Esophagus squamous epithelium (tissue), 5 donors: ENCODE data around the gene TMEM132D. TPM values are rescaled to one million over a fixed set of nuclear protein-coding genes. Genes with fewer than 3 reads are reported as not detected.

Experiments
- DNase-seq: peaks from one replicate; lab custom pipeline; 2025; lab: John Stamatoyannopoulos, UW
- H3K27ac ChIP-seq, 4 donors: fragments of 200-600 bp; sonication (generic); one replicate each; pipeline ENCODE4 v1.5.1; 2016 to 2019; ENCODE audit warnings: mild to moderate bottlenecking in 1 of 4
- H3K27me3 ChIP-seq, 4 donors: fragments of 200-600 bp; sonication (generic); 1 replicate in 3 of 4; 2 replicates in 1 of 4; pipeline versions ENCODE4 v1.5.1 to v1.6.0; 2017 to 2021; ENCODE audit warnings: antibody characterized with exemption in 1 of 4
- H3K36me3 ChIP-seq, 3 donors: fragments of 200-600 bp; sonication (generic); one replicate each; pipeline ENCODE4 v1.5.1; 2016 to 2019
- H3K4me1 ChIP-seq, 3 donors: fragments of 200-600 bp; sonication (generic); one replicate each; pipeline ENCODE4 v1.5.1; 2017 to 2019
- H3K4me3 ChIP-seq, 4 donors: fragments of 200-600 bp; sonication (generic); 1 replicate in 3 of 4; 2 replicates in 1 of 4; pipeline ENCODE4 v1.5.1; 2016 to 2019; ENCODE audit warnings: mild to moderate bottlenecking in 2 of 4, moderate library complexity in 1 of 4
- H3K9me3 ChIP-seq, 3 donors: fragments of 200-600 bp; sonication (generic); one replicate each; pipeline ENCODE4 v1.5.1; 2016 to 2019
- CTCF ChIP-seq, 6 experiments: fragments of 450-650 bp in 4 of 6; fragments of 200-600 bp in 2 of 6; sonication (generic) in 2 of 6; IDR thresholded peaks; one replicate each; pipeline ENCODE4 v1.5.1; 2016 to 2019; ENCODE audit warnings: antibody characterized with exemption in 6 of 6, mild to moderate bottlenecking in 4 of 6, moderate library complexity in 4 of 6
- POLR2A ChIP-seq, 4 donors: fragments of 450-650 bp; IDR thresholded peaks; one replicate each; pipeline ENCODE4 v1.6.1; 2017; ENCODE audit warnings: antibody characterized with exemption in 4 of 4, mild to moderate bottlenecking in 4 of 4, moderate library complexity in 3 of 4
- WGBS, 2 donors: methylation state at CpG; one replicate each; pipeline ENCODE4 v1.1.5; 2018; 5-methylcytosine and 5-hydroxymethylcytosine counted together
- intact Hi-C: fragments of 100-400 bp; cut with DNase I; formaldehyde crosslinking; loops from one replicate; pipeline ENCODE4 v1.15.0; 2022
- total RNA-seq, 4 donors: library from RNA; depleted of rRNA; stranded (reverse); fragments of >200 nt; gene quantifications; one replicate each; pipeline ENCODE4 v1.1.0, GENCODE V29; 2016
- donor health status: DM: yes; HTN: yes; CAD: no.

Gene TMEM132D
- total RNA-seq, 4 donors from 2014 or later, result not detected

- Histone ChIP-seq H3K27me3 (no peaks in the 10 kb centered on the region), H3K4me1 (no peaks in the 10 kb centered on the region), H3K27ac (no peak overlapping the region), H3K4me3 (no peak overlapping the region), H3K36me3 (no peaks in the 10 kb centered on the region), H3K9me3 (no peaks in the 10 kb centered on the region)
- WGBS, 2 donors, result 31 to 38% methylated on average over 4 of the region's 4 CpGs
- no peak for DNase-seq
- intact Hi-C loops, result no loop called here
- TF ChIP-seq POLR2A (IDR thresholded peaks at IDR 0.05), result no peak
- no peak for TF ChIP-seq CTCF (IDR thresholded peaks at IDR 0.05)
Observed at GRCh38 chr12:129161511-129161910, 742.3 kb downstream of the TMEM132D start.

- intact Hi-C loops, result no loop called here
- no peaks in the 10 kb centered on the region for H3K4me1 ChIP-seq
- DNase-seq, result no peak
- no peaks in the 10 kb centered on the region for H3K27me3 ChIP-seq
- H3K9me3 ChIP-seq, result no peaks in the 10 kb centered on the region
- TF ChIP-seq POLR2A (IDR thresholded peaks at IDR 0.05) (no peak), CTCF (IDR thresholded peaks at IDR 0.05) (no peak)
- no peak overlapping the region for H3K27ac ChIP-seq
- no peak overlapping the region for H3K4me3 ChIP-seq
- no peaks in the 10 kb centered on the region for H3K36me3 ChIP-seq
Observed at GRCh38 chr12:129160282-129160681, 743.5 kb downstream of the TMEM132D start.

- WGBS, 2 donors, result 38 to 41% methylated on average over 8 to 10 of the region's 10 CpGs
- H3K4me1 ChIP-seq, result no peaks in the 10 kb centered on the region
Observed at GRCh38 chr12:129152351-129153104, 751.3 kb downstream of the TMEM132D start.

GRCh38 chr12:129150721-129151120 lies 753.1 kb downstream of the TMEM132D start:
- intact Hi-C loops, result no loop called here

More at GRCh38 chr12:129152351-129153104, 751.3 kb downstream of the TMEM132D start:
- no peak overlapping the region for H3K4me3 ChIP-seq
- DNase-seq, result no peak
- intact Hi-C loops, result no loop called here
- TF ChIP-seq CTCF (IDR thresholded peaks at IDR 0.05), result no peak
- TF ChIP-seq POLR2A (IDR thresholded peaks at IDR 0.05), result no peak
- H3K27me3 ChIP-seq, result no peaks in the 10 kb centered on the region
- H3K27ac ChIP-seq, result no peak overlapping the region
- no peaks in the 10 kb centered on the region for H3K36me3 ChIP-seq
- H3K9me3 ChIP-seq, result peaks cover 0 to 5% (median 0%) of the 10 kb centered on the region in 3 donors

GRCh38 chr12:129145381-129145780 lies 758.4 kb downstream of the TMEM132D start:
- peaks cover 0 to under 1% (median 0%) of the 10 kb centered on the region in 3 donors for H3K9me3 ChIP-seq
- no peaks in the 10 kb centered on the region for H3K36me3 ChIP-seq
- no peak for TF ChIP-seq CTCF (IDR thresholded peaks at IDR 0.05)
- no peak for TF ChIP-seq POLR2A (IDR thresholded peaks at IDR 0.05)
- intact Hi-C loops, result no loop called here
- H3K27me3 ChIP-seq, result no peaks in the 10 kb centered on the region
- no peak for DNase-seq
- H3K27ac ChIP-seq, result no peak overlapping the region
- H3K4me1 ChIP-seq, result no peaks in the 10 kb centered on the region
- 46 to 52% methylated on average over 4 to 6 of the region's 7 CpGs for WGBS, 2 donors
- H3K4me3 ChIP-seq, result no peak overlapping the region

More at GRCh38 chr12:129150721-129151120, 753.1 kb downstream of the TMEM132D start:
- H3K27ac ChIP-seq, result no peak overlapping the region
- H3K4me3 ChIP-seq, result no peak overlapping the region
- H3K4me1 ChIP-seq, result no peaks in the 10 kb centered on the region
- 60% methylated on average over 6 of the region's 11 CpGs; no CpG with 5 or more reads in 1 of the 2 donors for WGBS, 2 donors
- TF ChIP-seq POLR2A (IDR thresholded peaks at IDR 0.05), result no peak
- H3K36me3 ChIP-seq, result no peaks in the 10 kb centered on the region
- no peak for DNase-seq
- no peaks in the 10 kb centered on the region for H3K27me3 ChIP-seq
- peaks cover 0 to 5% (median 0%) of the 10 kb centered on the region in 3 donors for H3K9me3 ChIP-seq
